Mucosa of descending colon (tissue), 3 donors: ENCODE data around the gene PPP6R2. TPM values are rescaled to one million over a fixed set of nuclear protein-coding genes. Genes with fewer than 3 reads are reported as not detected.

Source experiments
- ATAC-seq: fragments of 200-7000 bp; cut with Tn5 transposase; one replicate; pipeline ENCODE4 v1.9.1; 2020; ENCODE audit warnings: mild to moderate bottlenecking, moderate library complexity
- DNase-seq, 3 donors: peaks; one replicate each; pipeline ENCODE4 v3.0.0-alpha.2; 2020
- H3K36me3 ChIP-seq: fragments of 200-600 bp; one replicate; pipeline ENCODE4 v1.8.0; 2021; ENCODE audit warnings: low read depth, mild to moderate bottlenecking
- H3K4me1 ChIP-seq: fragments of 200-600 bp; one replicate; pipeline ENCODE4 v1.8.0; 2021; ENCODE audit warnings: low read depth, mild to moderate bottlenecking
- H3K4me3 ChIP-seq: fragments of 200-600 bp; one replicate; pipeline ENCODE4 v1.8.0; 2021; ENCODE audit warnings: mild to moderate bottlenecking
- H3K9me3 ChIP-seq: fragments of 200-600 bp; one replicate; pipeline ENCODE4 v1.8.0; 2021; ENCODE audit warnings: mild to moderate bottlenecking
- intact Hi-C, 2 donors: fragments of 100-400 bp; cut with DNase I in 1 of 2; cut with micrococcal nuclease in 1 of 2; formaldehyde crosslinking; loops; one replicate each; pipeline versions ENCODE4 v1.11.0 to v1.11.1; 2022; cut with DNase I, micrococcal nuclease
- total RNA-seq, 3 donors: library from RNA; stranded (reverse); fragmentation: NEBNext Ultra II Directional in 2 of 3; extraction: Animal tissue kit (Norgen Biotek cat#: 25700) in 2 of 3; gene quantifications; one replicate each; pipeline versions ENCODE4 v1.2.1 to v1.2.4, GENCODE V29; 2021 to 2023
- TF ChIP-seq, protein P1 (sequence below): fragments of 200-600 bp; IDR thresholded peaks from one replicate; pipeline ENCODE4 v1.8.0; 2022; ENCODE audit warnings: antibody characterized with exemption, mild to moderate bottlenecking
- donor health status: DM: no; HTN: no; CAD: no; lungs with moderate emphysema.
- donor health status: DM: no; HTN: no; CAD: no.
- donor health status: DM: no; HTN: yes; CAD: no.

Gene PPP6R2
- total RNA-seq, 3 donors from 2014 or later, result 54.3 to 61.7 (median 58.8) TPM

DNA sequence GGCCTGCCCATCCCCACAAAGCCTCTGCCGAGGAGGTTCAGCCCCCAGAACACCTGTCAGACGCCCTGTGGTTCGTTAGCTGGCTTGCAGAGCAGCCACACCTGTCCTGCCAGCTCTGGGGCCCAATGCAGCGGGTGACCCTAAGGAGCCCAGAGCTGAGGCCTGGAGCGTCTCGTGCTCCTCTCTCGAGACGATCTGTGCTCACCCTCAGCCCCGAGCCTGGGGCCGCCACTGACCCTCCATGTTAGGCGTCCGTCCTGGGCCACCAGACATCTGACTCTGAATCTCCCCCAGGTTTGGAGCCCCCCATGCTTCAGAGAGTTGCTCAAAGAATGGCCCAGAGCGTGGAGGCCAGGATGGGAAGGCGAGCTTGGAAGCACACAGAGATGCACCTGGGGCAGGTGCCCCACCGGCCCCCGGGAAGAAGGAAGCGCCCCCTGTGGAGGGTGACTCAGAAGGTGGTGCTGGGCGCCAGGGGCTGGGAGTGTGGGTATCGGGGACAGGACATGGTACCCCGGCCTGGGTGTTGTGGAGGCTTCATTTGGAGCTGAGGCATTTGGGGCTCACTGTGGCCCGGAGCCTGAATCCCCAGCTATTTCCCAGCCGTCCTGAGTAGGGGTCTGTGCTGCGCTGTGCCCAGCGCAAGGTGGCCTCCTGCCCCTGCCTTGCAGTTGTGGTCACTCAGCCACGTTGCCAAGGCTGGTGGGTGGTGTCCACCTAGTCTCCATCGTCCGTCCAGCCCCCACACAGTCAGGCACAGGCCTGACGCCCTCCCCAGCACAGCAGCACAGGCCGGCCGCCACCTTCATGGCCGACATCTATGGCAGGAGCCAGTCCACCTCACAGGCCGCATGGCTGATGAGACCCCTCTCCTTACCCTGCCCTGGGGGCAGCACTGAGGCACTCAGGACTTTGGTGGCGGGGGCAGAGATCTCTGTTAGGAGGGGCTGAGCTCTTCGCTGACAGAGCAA, 95.5 kb downstream of the PPP6R2 start:
- Histone ChIP-seq H3K36me3 (no peaks in the 10 kb centered on the region), H3K9me3 (no peaks in the 10 kb centered on the region), H3K4me3 (no peak overlapping the region), H3K4me1 (no peaks in the 10 kb centered on the region)
- intact Hi-C loops, result no loop called here
- peak in 1 of 3 donors; percentile 39 for DNase-seq
- no peak for ATAC-seq
- TF ChIP-seq, protein P1, sequence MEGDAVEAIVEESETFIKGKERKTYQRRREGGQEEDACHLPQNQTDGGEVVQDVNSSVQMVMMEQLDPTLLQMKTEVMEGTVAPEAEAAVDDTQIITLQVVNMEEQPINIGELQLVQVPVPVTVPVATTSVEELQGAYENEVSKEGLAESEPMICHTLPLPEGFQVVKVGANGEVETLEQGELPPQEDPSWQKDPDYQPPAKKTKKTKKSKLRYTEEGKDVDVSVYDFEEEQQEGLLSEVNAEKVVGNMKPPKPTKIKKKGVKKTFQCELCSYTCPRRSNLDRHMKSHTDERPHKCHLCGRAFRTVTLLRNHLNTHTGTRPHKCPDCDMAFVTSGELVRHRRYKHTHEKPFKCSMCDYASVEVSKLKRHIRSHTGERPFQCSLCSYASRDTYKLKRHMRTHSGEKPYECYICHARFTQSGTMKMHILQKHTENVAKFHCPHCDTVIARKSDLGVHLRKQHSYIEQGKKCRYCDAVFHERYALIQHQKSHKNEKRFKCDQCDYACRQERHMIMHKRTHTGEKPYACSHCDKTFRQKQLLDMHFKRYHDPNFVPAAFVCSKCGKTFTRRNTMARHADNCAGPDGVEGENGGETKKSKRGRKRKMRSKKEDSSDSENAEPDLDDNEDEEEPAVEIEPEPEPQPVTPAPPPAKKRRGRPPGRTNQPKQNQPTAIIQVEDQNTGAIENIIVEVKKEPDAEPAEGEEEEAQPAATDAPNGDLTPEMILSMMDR, result no peak

DNA sequence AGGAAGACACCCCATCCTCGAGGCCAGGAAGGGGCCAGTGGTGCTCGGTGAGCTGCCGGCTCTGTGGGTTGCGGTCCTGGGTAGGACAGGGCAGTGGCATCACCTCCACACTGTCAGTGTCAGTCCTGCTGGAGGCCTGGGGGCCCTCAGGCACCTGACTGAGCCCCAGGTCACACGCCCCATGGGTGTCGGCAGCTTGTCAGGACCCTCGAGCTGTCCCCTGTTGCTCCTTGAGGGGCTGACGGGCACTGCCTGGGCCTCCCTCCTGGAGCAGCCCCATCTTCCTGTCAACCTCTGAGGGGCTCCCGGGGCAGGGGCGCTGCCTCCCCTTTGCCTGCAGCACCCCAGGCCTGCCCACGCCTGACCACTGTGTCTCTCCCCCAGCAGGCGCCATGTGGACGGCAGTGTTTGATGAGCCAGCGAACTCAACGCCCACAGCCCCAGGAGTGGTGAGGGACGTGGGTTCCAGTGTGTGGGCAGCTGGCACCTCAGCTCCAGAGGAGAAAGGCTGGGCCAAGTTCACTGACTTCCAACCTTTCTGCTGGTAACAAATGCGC, 96.3 kb downstream of the PPP6R2 start:
- ATAC-seq (no peak), DNase-seq (peak in 1 of 3 donors; percentile 44)
- no peak overlapping the region for H3K4me3 ChIP-seq
- H3K36me3 ChIP-seq, result no peaks in the 10 kb centered on the region
- intact Hi-C loops, result no loop called here
- TF ChIP-seq, protein P1, result no peak
- no peaks in the 10 kb centered on the region for H3K4me1 ChIP-seq
- no peaks in the 10 kb centered on the region for H3K9me3 ChIP-seq

DNA sequence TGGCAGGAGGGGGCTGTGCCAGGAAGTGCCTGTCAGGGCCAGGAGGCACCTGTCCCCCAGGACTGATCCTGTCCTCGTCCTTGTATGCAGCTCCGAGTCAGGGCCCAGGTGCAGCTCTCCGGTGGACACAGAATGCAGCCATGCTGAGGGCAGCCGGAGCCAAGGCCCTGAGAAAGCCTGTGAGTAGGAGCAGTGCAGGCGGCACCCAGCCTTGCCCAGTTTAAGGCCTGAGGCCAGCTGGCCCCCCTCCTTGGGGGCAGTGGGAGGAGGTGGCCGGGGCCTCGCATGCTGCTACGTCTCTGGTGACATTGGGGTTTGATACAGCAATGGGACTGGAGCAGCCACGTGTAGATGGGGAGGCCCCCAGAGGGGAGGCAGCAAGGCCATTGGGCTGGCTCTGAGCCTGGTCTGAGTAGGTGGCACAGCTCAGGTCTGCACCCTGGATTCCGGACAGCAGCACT, 96.8 kb downstream of the PPP6R2 start:
- TF ChIP-seq, protein P1, result no peak
- H3K36me3 ChIP-seq, result no peaks in the 10 kb centered on the region
- ATAC-seq (no peak), DNase-seq (peak in 1 of 3 donors; percentile 46)
- intact Hi-C loops, result no loop called here
- H3K9me3 ChIP-seq, result no peaks in the 10 kb centered on the region
- H3K4me1 ChIP-seq, result peaks cover 2% of the 10 kb centered on the region
- no peak overlapping the region for H3K4me3 ChIP-seq

DNA sequence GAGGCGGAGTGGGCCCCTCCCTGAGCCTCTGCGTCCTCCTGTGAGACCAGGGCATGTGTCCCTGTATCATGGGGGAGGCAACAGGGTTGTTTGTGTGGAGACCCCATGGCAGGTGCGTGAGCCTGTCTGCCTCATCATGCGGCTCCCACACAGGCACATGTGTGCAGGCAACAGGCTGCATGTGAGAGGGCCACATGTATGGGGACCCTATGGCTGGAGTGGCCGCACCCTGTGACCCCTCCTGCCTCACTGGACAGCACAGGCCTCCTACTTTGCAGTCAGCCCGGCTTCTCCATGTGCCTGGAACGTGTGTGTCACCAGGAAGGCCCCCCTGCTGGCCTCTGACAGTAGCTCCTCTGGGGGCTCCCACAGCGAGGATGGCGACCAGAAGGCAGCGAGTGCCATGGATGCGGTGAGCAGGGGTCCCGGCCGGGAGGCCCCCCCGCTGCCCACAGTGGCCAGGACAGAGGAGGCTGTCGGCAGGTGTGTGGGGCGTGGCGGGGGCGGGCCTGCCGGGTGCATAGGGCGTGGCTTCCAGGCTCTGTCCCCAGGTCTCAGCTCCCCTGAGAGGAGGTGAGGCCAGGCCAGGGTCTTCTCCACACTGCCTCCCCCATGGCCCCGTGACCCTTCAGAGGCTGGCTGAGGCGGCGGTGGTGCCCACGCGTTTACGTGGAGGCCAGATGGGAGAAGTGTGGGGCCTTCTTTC, 97.6 kb downstream of the PPP6R2 start:
- H3K9me3 ChIP-seq, result no peaks in the 10 kb centered on the region
- ATAC-seq (peak; percentile 48), DNase-seq (peak; percentile 52 to 59 (median 53))
- H3K4me1 ChIP-seq, result peaks cover 9% of the 10 kb centered on the region
- no peak overlapping the region for H3K4me3 ChIP-seq
- intact Hi-C loops, result no loop called here
- TF ChIP-seq, protein P1, result no peak
- H3K36me3 ChIP-seq, result no peaks in the 10 kb centered on the region

DNA sequence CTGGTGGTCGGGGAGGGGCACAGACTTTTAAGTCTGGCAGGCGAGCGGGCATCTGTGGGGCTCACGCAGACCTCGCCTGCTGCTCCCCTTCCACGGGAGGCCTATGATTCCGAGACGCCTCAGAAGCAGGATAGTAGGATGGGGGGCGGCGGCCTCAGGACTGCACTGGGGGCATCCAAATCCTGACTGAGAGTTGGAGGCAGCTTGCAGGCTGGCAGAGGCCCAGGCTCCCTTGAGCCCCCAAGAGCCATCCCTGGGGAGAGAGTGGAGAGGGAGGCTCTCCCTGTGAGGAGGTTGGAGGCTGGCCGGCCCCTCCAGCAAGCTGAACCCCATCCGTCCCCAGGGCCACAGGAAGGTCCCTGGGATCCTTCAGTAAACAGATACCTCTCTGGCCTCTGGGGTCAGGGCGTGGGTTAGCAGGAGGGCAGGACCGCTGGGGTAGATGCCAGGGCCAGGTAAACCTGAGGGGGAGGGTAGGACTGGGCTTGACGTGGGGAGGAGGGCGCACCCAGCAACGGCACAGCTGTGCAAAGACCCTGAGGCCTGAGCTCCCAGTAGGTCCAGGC, 98.4 kb downstream of the PPP6R2 start:
- intact Hi-C loops, result no loop called here
- ATAC-seq (no peak), DNase-seq (peak in 1 of 3 donors; percentile 46)
- Histone ChIP-seq H3K9me3 (no peaks in the 10 kb centered on the region), H3K4me3 (no peak overlapping the region), H3K4me1 (peaks cover 9% of the 10 kb centered on the region), H3K36me3 (no peaks in the 10 kb centered on the region)
- TF ChIP-seq, protein P1, result no peak
